Measurements from ENCODE around the gene ZNF544. TPM values are rescaled to one million over a fixed set of nuclear protein-coding genes. Genes with fewer than 3 reads are reported as not detected.

Gene ZNF544
- total RNA-seq = 10 to 100 TPM; 41.6 to 43.8 (median 41.6) TPM

DNA sequence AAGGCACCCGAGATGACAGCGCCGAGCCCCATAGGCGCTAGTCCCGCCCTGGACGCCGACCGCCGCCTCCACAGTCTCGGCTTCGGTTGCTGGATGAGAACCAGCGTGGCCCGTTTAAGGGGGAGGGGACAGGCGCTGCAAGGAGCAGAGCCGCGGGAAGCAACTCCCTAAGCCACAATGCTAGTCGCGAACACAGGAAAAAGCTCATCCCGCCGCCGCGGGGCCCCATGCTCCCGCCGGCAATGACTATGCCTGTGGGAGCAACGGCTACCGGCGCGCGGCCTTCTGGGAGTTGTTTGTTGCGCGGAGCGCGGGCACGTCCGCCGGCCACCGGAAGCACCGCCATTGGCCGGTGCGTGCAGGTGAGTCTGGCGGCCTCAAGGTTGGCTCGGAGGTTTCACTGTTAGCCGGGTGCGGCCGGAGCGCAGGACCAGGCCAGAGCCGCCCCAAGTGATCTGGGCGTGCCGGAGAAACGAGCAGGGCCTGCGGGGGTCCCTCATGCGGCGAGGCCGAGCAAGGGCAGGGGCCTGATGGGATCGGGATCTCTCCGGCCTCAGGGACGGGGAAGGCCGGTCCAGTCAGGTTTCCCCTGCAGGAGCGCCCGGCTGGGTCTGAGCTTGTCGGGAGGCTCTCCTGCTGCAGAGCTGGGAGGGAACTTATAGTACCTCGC lies at the start of gene ZNF544:
Gene ZNF544 (plus strand): TSS at position 330 of the 670 bp plus-strand sequence. CDS start 15,110 bp downstream, outside the sequence.
- Mint-ChIP-seq H3K9me3 (peaks cover 36% of the 10 kb centered on the region), H3K36me3 (ENCODE audit: insufficient read depth) (peaks cover 39% of the 10 kb centered on the region)

DNA sequence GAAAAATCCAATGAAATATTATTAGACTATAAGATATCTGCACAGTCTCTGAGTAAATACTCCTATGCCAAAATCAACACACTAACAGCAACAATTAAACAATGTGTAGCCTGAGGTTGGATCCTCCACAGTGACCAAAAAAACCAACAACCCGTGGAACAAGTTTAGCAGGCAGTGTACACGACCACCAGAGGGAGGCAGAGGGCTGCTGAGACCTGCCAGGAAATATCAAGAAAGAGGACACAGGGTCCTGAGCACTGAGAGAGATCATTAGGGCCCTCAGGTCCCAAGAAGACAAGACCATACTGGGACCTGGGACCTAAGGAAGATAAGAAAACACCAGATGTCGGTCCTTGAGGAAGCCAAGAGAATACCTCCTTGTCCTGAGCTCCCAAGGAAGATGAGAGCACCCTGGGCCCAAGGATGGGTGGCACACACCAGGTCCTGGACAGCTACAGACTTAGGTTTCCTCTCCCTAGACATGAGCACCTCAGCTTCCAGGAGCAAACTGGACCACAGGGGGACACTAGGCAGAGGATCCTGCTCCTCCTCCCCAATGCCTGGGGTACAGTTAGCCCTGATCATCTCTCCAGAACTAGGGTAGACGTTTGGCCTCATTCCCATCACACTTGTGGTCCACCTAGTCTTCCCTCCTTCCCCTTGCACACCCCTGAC lies 46.7 kb upstream of the ZNF544 start:
- peaks cover 16% of the 10 kb centered on the region for H3K4me1 Mint-ChIP-seq (ENCODE audit: low read depth)
- DNase-seq (peak; percentile 56), ATAC-seq (no peak)
- no peaks in the 10 kb centered on the region for H3K27me3 Mint-ChIP-seq (ENCODE audit: low read depth)
- peak overlapping the region; percentile 90 for H3K4me3 Mint-ChIP-seq
- H3K36me3 Mint-ChIP-seq (ENCODE audit: insufficient read depth) = peaks cover 40% of the 10 kb centered on the region
- peaks cover 22% of the 10 kb centered on the region for H3K9me3 Mint-ChIP-seq

More for the DNA sequence above, at the start of gene ZNF544:
- no peaks in the 10 kb centered on the region for H3K27me3 Mint-ChIP-seq (ENCODE audit: low read depth)
- peak; percentile 83 to 89 for ATAC-seq
- H3K4me1 Mint-ChIP-seq (ENCODE audit: low read depth) = peaks cover 25% of the 10 kb centered on the region
- DNase-seq = peak; percentile 36
- peak within 1 kb of the TSS; percentile 95 for H3K4me3 Mint-ChIP-seq

DNA sequence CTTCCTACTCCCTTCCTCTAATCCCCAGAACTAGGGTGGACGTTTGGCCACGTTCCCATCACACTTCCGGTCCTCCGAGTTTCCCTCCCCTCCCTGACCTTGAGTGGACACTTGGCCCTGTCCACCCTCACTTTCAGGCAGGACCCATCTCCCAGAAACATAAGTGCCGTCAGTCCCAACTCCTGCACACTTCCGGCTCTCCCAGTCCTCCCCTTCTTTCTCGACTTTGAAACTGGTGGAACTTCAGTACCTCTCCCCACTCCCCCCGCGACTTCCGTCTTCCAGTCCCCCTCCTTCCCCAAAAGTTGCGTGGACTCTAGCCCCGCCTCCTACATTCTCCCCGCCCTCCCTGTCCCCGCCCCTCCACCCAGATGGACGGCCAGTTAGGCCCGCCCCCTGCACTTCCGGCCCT lies 46.1 kb upstream of the ZNF544 start:
- Mint-ChIP-seq H3K36me3 (ENCODE audit: insufficient read depth) (peaks cover 43% of the 10 kb centered on the region), H3K4me3 (peak overlapping the region; percentile 90), H3K27me3 (ENCODE audit: low read depth) (no peaks in the 10 kb centered on the region), H3K9me3 (peaks cover 18% of the 10 kb centered on the region), H3K4me1 (ENCODE audit: low read depth) (peaks cover 16% of the 10 kb centered on the region)
- ATAC-seq = peak; percentile 77 to 78
- peak; percentile 71 for DNase-seq

DNA sequence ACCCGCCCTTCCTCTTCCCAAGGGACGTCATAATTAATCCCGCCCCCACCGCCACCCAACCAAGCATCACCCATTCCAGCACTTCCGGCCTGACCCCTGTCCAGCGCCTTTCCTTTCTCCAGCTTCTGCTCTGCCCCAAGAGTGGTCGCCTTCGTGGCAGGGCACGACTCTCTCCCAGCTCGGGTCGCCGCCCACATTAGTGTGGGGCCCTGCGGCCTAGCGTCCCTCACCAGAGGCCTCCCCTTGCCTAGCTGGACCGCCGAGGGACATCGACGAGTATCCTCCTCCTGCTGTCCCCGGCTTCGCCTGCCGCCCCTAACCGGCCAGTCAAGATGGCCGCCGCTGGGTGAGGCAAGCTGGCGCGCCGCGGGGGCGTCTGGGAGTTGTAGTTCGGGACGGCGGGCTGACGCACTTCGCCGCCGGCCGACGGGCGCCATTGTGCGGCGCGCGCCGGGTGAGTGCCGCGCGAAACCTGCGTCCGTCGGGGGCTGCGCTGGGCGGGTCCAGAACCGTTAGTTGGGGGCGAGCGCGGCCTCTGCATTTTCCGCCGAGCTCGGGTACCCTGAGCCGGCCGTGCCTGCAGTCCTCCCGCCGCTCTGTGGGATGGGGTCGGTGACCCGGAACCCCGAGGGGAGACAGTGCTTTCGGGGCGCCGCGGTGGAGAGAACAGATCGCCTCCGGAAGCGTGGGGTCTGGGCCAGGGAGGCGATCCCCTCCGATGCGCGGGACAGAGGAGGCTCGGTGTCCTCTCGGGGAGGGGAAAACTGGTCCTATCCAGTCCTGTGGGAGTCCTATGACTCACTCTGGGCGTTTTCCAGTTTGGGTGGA lies 45.5 kb upstream of the ZNF544 start, which contains the start of gene ZNF274:
Gene ZNF274 (plus strand): TSS at position 73 of the 828 bp plus-strand sequence. CDS start 905 bp downstream, outside the sequence.
- Mint-ChIP-seq H3K36me3 (ENCODE audit: insufficient read depth) (peaks cover 44% of the 10 kb centered on the region), H3K9me3 (peaks cover 18% of the 10 kb centered on the region), H3K4me1 (ENCODE audit: low read depth) (peaks cover 16% of the 10 kb centered on the region), H3K27me3 (ENCODE audit: low read depth) (no peaks in the 10 kb centered on the region), H3K4me3 (peak within 1 kb of the TSS; percentile 90)
- DNase-seq (peak; percentile 92), ATAC-seq (peak; percentile 95 to 96)

DNA sequence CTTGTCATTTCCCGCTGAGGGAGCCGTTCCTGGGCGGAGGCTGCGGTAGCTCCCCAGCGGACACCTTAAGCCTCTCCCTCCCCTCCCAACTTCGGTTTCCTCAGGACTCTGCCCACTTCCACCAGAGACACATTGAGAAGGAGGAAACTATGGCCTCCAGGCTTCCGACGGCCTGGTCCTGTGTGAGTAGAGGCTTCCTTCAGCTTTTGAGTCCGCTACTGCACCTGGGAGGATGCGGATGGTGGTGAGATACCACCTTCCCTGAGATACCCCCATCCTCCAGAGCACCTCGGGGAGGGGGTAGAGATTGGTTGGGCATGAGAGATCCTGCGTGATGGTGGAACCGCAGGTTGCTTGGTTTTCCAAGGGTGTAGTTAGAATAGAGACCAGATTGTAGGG lies 44.9 kb upstream of the ZNF544 start:
- Mint-ChIP-seq H3K4me3 (peak overlapping the region; percentile 90), H3K4me1 (ENCODE audit: low read depth) (peaks cover 16% of the 10 kb centered on the region), H3K36me3 (ENCODE audit: insufficient read depth) (peaks cover 46% of the 10 kb centered on the region), H3K9me3 (peaks cover 20% of the 10 kb centered on the region), H3K27me3 (ENCODE audit: low read depth) (no peaks in the 10 kb centered on the region)
- ATAC-seq = no peak
- DNase-seq = no peak

DNA sequence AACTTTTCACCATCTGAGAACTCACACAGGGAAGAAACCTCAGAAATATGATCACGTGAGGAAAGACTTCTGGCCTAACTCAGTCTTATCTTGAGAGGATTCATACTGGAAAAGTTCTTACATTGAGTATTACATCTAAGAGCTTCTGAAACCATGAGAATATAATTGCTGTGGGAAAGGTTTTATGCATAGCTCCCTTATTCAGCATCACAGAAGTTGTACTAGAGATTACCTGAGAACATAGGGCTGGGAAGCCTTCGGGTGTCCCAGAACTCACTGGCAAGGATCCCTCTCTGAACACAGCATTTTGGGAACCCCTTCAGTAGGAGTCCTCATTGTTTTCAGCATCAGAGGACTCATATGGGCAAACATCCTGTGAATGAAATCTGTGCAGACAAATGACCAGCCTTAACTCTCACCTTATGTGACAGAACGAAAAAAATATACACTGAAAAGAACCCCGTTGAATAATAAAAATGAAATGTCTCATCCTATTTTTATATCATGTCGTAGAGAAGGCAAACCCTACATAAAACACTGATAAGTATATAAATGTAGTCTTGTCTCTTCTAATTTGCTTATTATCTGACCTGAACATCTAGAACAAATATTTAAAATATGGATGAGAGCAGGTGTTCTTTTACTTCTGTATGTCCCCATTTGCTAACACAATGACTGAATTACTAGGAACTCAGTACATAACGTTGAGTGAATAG lies 31.7 kb upstream of the ZNF544 start:
- no peaks in the 10 kb centered on the region for H3K27me3 Mint-ChIP-seq (ENCODE audit: low read depth)
- H3K9me3 Mint-ChIP-seq = peaks cover 49% of the 10 kb centered on the region
- H3K36me3 Mint-ChIP-seq (ENCODE audit: insufficient read depth) = peaks cover 76% of the 10 kb centered on the region
- DNase-seq (no peak), ATAC-seq (no peak)
- no peaks in the 10 kb centered on the region for H3K4me1 Mint-ChIP-seq (ENCODE audit: low read depth)
- no peak overlapping the region for H3K4me3 Mint-ChIP-seq

DNA sequence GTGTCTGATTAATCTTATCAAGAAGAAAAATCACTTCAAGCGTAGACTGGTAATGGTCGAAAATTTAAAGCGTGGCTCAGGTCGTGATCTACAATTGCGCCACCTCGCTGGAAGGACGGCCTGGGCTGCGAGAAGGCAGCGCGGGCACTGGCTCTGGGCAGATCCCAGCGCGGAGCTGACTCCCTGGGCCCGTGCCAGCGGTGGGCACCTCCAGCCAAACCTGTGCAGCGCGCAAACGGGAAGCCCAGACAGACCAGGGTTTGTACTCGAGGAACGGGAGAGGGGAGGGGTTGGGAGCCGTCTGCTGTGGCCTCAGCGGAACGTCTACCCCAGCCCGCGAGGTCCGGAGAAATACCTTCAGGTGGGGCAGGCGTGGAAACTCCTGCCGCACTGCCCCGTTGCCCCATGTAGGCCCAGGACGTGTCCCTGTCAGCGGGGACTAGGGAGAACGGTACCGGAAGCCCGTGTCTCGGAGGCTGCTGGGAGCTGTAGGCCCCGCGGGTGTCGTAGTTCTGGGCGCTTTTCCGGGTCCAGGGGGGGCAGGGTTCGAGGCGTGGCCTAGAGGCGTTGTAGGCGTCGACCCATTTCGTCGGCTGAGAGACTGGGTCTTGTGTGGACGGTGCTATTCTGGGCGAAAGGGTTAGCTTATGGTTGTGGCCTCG lies 24.8 kb upstream of the ZNF544 start:
- Mint-ChIP-seq H3K4me3 (no peak overlapping the region), H3K9me3 (peaks cover 63% of the 10 kb centered on the region), H3K4me1 (ENCODE audit: low read depth) (no peaks in the 10 kb centered on the region), H3K36me3 (ENCODE audit: insufficient read depth) (peaks cover 77% of the 10 kb centered on the region), H3K27me3 (ENCODE audit: low read depth) (no peaks in the 10 kb centered on the region)
- no peak for DNase-seq
- no peak for ATAC-seq

DNA sequence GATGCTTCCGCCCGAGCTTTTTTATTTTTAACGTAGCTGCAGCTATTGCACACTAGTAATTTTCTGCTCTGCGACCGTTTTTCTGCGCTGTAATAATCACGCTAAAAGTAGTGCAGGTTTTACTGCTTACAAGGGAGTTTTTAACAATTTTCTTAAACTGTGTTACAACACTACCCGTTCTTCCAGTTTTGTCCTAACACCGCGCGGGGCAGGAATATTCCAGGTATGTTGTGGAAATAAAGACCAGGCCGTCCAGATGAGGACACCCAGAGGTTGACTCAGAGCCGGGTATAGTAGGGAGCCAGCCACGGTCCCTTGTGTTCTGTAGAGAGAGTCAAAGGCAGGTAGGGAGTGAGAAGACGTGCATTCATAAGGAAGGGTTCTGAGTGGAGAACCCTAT lies 24.1 kb upstream of the ZNF544 start:
- peaks cover 82% of the 10 kb centered on the region for H3K36me3 Mint-ChIP-seq (ENCODE audit: insufficient read depth)
- no peaks in the 10 kb centered on the region for H3K27me3 Mint-ChIP-seq (ENCODE audit: low read depth)
- no peaks in the 10 kb centered on the region for H3K4me1 Mint-ChIP-seq (ENCODE audit: low read depth)
- H3K9me3 Mint-ChIP-seq = peaks cover 68% of the 10 kb centered on the region
- no peak for DNase-seq
- no peak overlapping the region for H3K4me3 Mint-ChIP-seq
- no peak for ATAC-seq

DNA sequence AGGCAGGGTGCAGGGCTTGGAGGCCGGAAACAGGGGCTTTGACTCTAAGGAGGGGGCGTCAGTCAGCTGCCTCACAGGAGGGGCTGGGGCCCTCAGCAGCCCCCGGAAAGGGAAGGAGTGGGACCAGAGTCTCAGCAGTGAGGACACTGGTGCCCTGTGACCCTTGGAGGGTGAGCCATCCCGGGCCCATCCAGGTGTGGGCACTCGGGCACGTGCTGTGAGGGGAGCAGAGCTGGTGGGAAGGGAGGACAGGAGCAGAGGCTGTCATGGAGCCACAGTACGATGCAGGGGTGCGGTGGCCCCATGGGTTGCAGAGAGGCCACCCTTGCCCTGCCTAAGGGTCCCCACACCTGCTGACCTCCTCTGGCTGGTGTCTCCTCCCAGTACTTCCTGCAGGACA lies 19.1 kb upstream of the ZNF544 start:
- ATAC-seq (no peak), DNase-seq (no peak)
- Mint-ChIP-seq H3K27me3 (ENCODE audit: low read depth) (no peaks in the 10 kb centered on the region), H3K4me3 (no peak overlapping the region), H3K36me3 (ENCODE audit: insufficient read depth) (peaks cover 89% of the 10 kb centered on the region), H3K9me3 (peaks cover 70% of the 10 kb centered on the region), H3K4me1 (ENCODE audit: low read depth) (no peaks in the 10 kb centered on the region)

DNA sequence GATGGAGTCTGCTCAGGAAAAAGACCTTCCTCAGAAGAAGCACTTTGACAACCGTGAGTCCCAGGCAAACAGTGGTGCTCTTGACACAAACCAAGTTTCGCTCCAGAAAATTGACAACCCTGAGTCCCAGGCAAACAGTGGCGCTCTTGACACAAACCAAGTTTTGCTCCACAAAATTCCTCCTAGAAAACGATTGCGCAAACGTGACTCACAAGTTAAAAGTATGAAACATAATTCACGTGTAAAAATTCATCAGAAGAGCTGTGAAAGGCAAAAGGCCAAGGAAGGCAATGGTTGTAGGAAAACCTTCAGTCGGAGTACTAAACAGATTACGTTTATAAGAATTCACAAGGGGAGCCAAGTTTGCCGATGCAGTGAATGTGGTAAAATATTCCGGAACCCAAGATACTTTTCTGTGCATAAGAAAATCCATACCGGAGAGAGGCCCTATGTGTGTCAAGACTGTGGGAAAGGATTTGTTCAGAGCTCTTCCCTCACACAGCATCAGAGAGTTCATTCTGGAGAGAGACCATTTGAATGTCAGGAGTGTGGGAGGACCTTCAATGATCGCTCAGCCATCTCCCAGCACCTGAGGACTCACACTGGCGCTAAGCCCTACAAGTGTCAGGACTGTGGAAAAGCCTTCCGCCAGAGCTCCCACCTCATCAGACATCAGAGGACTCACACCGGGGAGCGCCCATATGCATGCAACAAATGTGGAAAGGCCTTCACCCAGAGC lies 16.2 kb upstream of the ZNF544 start:
- ATAC-seq (no peak), DNase-seq (no peak)
- Mint-ChIP-seq H3K9me3 (peaks cover 64% of the 10 kb centered on the region), H3K36me3 (ENCODE audit: insufficient read depth) (peaks cover 62% of the 10 kb centered on the region), H3K4me1 (ENCODE audit: low read depth) (no peaks in the 10 kb centered on the region), H3K4me3 (no peak overlapping the region), H3K27me3 (ENCODE audit: low read depth) (no peaks in the 10 kb centered on the region)

DNA sequence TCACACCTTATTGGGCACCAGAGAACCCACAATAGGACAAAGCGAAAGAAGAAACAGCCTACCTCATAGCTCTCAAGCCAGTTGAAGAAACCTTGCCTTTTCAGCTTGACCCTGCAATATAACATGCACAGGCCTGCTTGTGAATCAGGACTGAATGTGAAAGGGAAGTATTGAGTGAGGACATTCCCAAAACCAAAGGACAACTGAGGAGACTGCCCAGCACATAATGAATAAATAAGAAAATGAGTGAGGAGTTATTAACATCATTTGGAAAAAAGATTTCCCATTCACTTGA lies 15.7 kb upstream of the ZNF544 start:
- Mint-ChIP-seq H3K4me1 (ENCODE audit: low read depth) (no peaks in the 10 kb centered on the region), H3K9me3 (peaks cover 63% of the 10 kb centered on the region), H3K27me3 (ENCODE audit: low read depth) (no peaks in the 10 kb centered on the region), H3K4me3 (no peak overlapping the region), H3K36me3 (ENCODE audit: insufficient read depth) (peaks cover 57% of the 10 kb centered on the region)
- ATAC-seq = no peak
- DNase-seq = no peak

DNA sequence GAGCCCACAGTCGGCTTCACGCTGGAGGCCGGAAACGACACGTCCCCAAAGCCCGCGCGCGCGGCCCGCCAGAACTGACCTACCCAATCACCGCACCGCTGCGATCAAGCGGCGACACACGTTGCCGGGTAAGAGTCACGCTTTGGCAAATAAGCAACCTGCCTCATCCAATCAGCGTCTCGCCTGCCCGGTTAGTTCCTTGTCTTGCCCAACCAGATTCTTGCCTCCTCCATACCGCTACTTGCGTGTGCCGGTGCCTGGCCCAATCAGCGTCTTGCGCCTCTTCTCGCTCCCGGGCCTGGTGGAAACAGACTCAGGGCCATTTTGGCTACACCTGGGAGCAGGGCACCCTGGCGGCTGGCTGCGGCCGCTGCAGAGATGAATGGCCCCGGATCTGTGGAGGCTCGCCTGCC lies 11.6 kb upstream of the ZNF544 start:
- Mint-ChIP-seq H3K9me3 (peaks cover 46% of the 10 kb centered on the region), H3K27me3 (ENCODE audit: low read depth) (no peaks in the 10 kb centered on the region)
- no peak for ATAC-seq

More for the DNA sequence above, 11.6 kb upstream of the ZNF544 start:
- no peak for DNase-seq
- no peaks in the 10 kb centered on the region for H3K4me1 Mint-ChIP-seq (ENCODE audit: low read depth)
- peaks cover 16% of the 10 kb centered on the region for H3K36me3 Mint-ChIP-seq (ENCODE audit: insufficient read depth)
- no peak overlapping the region for H3K4me3 Mint-ChIP-seq

Data from activated T-cell treated with anti-CD3 and anti-CD28 coated beads, Interleukin-2, amount 50 U/mL, for 4 hours (primary cell).